Heart left ventricle (tissue), 13 donors: ENCODE data around the gene MEF2A.

Experiments used
- POLR2A ChIP-seq, 2 donors: fragments of 450-650 bp; IDR thresholded peaks; one replicate each; pipeline ENCODE4 v1.6.1; 2017; ENCODE audit warnings: antibody characterized with exemption in 2 of 2, mild to moderate bottlenecking in 2 of 2, moderate library complexity in 2 of 2
- TF ChIP-seq, protein P1 (sequence below), 12 donors: fragments of 200-600 bp; sonication (generic) in 4 of 12; IDR thresholded peaks; one replicate each; pipeline versions ENCODE4 v1.5.0 to v1.8.0; 2018 to 2022; ENCODE audit warnings: antibody characterized with exemption in 12 of 12, mild to moderate bottlenecking in 5 of 12
- donor health status: ischemic (EF 13 %, LVEDD 7.1; RV severe dilation, severe dysfunction).
- donor health status: DM: no; HTN: yes; CAD: no.
- donor health status: DM: no; HTN: no; CAD: no.
- donor health status: ischemic (EF 25% LVEDD 6.9; RV normal size, moderate dysfunction).
- donor health status: ischemic (EF 25% LVEDD 5.7; RV mildly dilated, moderate dysfunction).
- donor health status: ischemic (EF 35%, LVEDD 5.7; RV mildly dilated, moderate dysfunction).
- donor health status: nonischemic (EF 11% LVEDD 7.7; RV severe dilation, severe dysfunction).
- donor health status: DM: yes; HTN: yes; CAD: no.
- donor health status: PGD.
- donor health status: ischemic (EF 29% LVEDD 5.4; RV normal size, mild dysfunction).
- donor health status: nonischemic (EF 23%, LVEDD 6.1; RV moderate dilation, normal function).

DNA sequence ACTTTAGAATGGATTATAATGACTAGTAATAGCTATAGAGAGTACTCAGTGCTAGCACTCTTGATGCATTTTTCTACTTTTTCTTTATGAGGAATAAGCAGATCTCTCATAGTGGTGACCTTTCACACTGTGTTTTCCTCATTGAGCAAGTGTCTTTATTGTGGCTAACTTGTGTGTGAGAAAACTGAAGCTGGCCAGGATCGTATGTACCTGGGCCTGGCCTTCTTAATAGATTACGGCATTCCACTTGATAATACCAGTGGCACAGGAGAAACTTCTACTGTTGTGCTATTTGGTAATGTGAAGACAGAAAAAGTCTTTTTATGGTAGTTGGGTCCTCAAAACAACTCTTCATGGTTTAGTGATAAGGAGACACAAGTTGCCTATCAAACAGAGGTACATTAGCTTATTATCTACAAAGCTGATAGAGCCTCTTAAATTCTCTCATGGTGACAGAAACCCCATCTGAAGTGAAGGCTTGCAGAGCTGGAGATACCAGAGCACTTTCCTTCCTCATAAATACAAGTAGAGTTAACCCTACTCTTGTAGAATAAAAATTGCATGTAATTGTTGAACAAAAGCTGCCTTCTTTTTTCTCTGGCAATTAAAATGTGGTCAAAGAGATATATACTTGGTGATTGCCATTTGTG lies 102.9 kb downstream of the MEF2A start:
- TF ChIP-seq, protein P1, sequence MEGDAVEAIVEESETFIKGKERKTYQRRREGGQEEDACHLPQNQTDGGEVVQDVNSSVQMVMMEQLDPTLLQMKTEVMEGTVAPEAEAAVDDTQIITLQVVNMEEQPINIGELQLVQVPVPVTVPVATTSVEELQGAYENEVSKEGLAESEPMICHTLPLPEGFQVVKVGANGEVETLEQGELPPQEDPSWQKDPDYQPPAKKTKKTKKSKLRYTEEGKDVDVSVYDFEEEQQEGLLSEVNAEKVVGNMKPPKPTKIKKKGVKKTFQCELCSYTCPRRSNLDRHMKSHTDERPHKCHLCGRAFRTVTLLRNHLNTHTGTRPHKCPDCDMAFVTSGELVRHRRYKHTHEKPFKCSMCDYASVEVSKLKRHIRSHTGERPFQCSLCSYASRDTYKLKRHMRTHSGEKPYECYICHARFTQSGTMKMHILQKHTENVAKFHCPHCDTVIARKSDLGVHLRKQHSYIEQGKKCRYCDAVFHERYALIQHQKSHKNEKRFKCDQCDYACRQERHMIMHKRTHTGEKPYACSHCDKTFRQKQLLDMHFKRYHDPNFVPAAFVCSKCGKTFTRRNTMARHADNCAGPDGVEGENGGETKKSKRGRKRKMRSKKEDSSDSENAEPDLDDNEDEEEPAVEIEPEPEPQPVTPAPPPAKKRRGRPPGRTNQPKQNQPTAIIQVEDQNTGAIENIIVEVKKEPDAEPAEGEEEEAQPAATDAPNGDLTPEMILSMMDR (IDR thresholded peaks at IDR 0.05): no peak
- TF ChIP-seq POLR2A (IDR thresholded peaks at IDR 0.05): no peak
